GM12878 (cell line): Measurements from ENCODE around the gene ARSA. TPM values are rescaled to one million over a fixed set of nuclear protein-coding genes. Genes with fewer than 3 reads are reported as not detected.

Experiments
- ATAC-seq: fragments of 200-7000 bp; cut with Tn5 transposase; 3 replicates; pipeline ENCODE4 v1.9.1; 2020; ENCODE audit warnings: mild to moderate bottlenecking, moderate library complexity
- BruUV-seq: library from RNA; stranded (reverse); fragments of 400-500 nt; replicated peaks from 2 replicates; lab custom pipeline; 2021; lab: Mats Ljungman, UMichigan
- CTCF ChIA-PET: fragments of 300-600 bp; sonication (Branson Sonifier 250); formaldehyde crosslinking; extraction: SDS; loops from one replicate; lab custom pipeline; 2021; ENCODE audit warnings: inconsistent platforms; lab: Yijun Ruan, JAX
- POLR2A ChIA-PET: fragments of 350-600 bp; formaldehyde crosslinking; extraction: SDS; loops from one replicate; lab custom pipeline; 2021; ENCODE audit warnings: inconsistent platforms; lab: Charles Lee
- RAD21 ChIA-PET: fragments of 300-600 bp; sonication (Branson Sonifier 250); formaldehyde crosslinking; loops from one replicate; lab custom pipeline; 2023; ENCODE audit warnings: antibody characterized with exemption; ENCODE audit not compliant: unreplicated experiment; lab: Charles Lee
- SMC1A ChIA-PET: fragments of 300-600 bp; sonication (Branson Sonifier 250); formaldehyde crosslinking; loops from one replicate; lab custom pipeline; 2023; ENCODE audit not compliant: unreplicated experiment, uncharacterized antibody; lab: Charles Lee
- DNase-seq: peaks from one replicate; pipeline ENCODE4 v3.0.0-alpha.2; 2011; ENCODE audit warnings: low read depth, low spot score
- FAIRE-seq: peaks from 3 replicates; lab custom pipeline; 2011; peaks lifted over from hg19 to GRCh38; lab: Jason Lieb, UNC
- H2AFZ ChIP-seq: 2 replicates; pipeline ENCODE4 v1.6.0; 2011; ENCODE audit warnings: low read depth, low read length, control low read depth; ENCODE audit not compliant: control insufficient read depth
- H3K27ac ChIP-seq: 2 replicates; pipeline ENCODE4 v1.5.1; 2011; ENCODE audit warnings: control low read depth; ENCODE audit not compliant: control insufficient read depth, insufficient read depth
- H3K27me3 ChIP-seq, 2 experiments: replicated peaks in 1 of 2; 2 replicates each; pipeline versions ENCODE4 v1.6.0 to v1.6.1; 2011; ENCODE audit warnings: low read length in 1 of 2; ENCODE audit not compliant: control insufficient read depth in 2 of 2, insufficient read depth in 2 of 2
- H3K36me3 ChIP-seq, 2 experiments: 2 replicates each; pipeline ENCODE4 v1.5.1; 2011; ENCODE audit warnings: low read length in 1 of 2; ENCODE audit not compliant: control insufficient read depth in 2 of 2, insufficient read depth in 2 of 2
- H3K4me1 ChIP-seq: 2 replicates; pipeline ENCODE4 v1.6.1; 2011; ENCODE audit warnings: mild to moderate bottlenecking, low read length, moderate library complexity, mixed read lengths; ENCODE audit not compliant: control insufficient read depth, insufficient read depth
- H3K4me2 ChIP-seq: 2 replicates; pipeline ENCODE4 v1.6.0; 2011; ENCODE audit warnings: control low read depth; ENCODE audit not compliant: control insufficient read depth, insufficient read depth
- H3K4me3 ChIP-seq: fragments of 200-600 bp; sonication (generic); 2 replicates; pipeline ENCODE4 v1.5.1; 2016
- H3K79me2 ChIP-seq: 2 replicates; pipeline ENCODE4 v1.6.0; 2011; ENCODE audit warnings: low read length; ENCODE audit not compliant: control insufficient read depth, insufficient read depth
- H3K9ac ChIP-seq: 2 replicates; pipeline ENCODE4 v1.8.0; 2011; ENCODE audit warnings: low read length, control low read depth, mixed read lengths; ENCODE audit not compliant: control insufficient read depth, insufficient read depth
- H3K9me3 ChIP-seq: replicated peaks from 3 replicates; pipeline ENCODE4 v1.5.1; 2011; ENCODE audit warnings: mild to moderate bottlenecking, low read length; ENCODE audit not compliant: control insufficient read depth, insufficient read depth
- H4K20me1 ChIP-seq: 2 replicates; pipeline ENCODE4 v1.6.0; 2011; ENCODE audit not compliant: control insufficient read depth, insufficient read depth
- ESRRA ChIP-seq: IDR thresholded peaks from 2 replicates; pipeline ENCODE4 v1.6.1; 2012; ENCODE audit warnings: mild to moderate bottlenecking, low read length, improper control_type of control experiment
- IKZF1 ChIP-seq: fragments of 450-650 bp; conservative IDR thresholded peaks from 2 replicates; pipeline ENCODE4 v1.6.1; 2017; ENCODE audit warnings: antibody characterized with exemption, mild to moderate bottlenecking
- PAX5 ChIP-seq: IDR thresholded peaks from 2 replicates; pipeline ENCODE4 v1.6.1; 2011; ENCODE audit warnings: low read depth, low read length, borderline replicate concordance
- SMAD1 ChIP-seq: fragments of 450-650 bp; IDR thresholded peaks from 2 replicates; pipeline ENCODE4 v1.6.1; 2018; ENCODE audit warnings: mild to moderate bottlenecking, low read depth; ENCODE audit not compliant: partially characterized antibody
- SMC3 ChIP-seq: IDR thresholded peaks from 2 replicates; pipeline ENCODE4 v1.6.1; 2011; ENCODE audit warnings: low read length, improper control_type of control experiment, borderline replicate concordance
- WGBS: methylation state at CpG from one replicate; pipeline ENCODE4 v1.1.6; 2016; ENCODE audit warnings: low lambda C conversion rate; ENCODE audit not compliant: insufficient replicate concordance, insufficient coverage; ENCODE audit errors: missing lambda C conversion rate; 5-methylcytosine and 5-hydroxymethylcytosine counted together
- in situ Hi-C: fragments of 300-500 bp; cut with MboI; formaldehyde crosslinking; loops from 9 replicates; pipeline ENCODE4 v1.14.3; 2018; ENCODE audit warnings: mixed read lengths
- intact Hi-C: fragments of 100-400 bp; cut with micrococcal nuclease; formaldehyde crosslinking; loops from one replicate; pipeline ENCODE4 v1.14.2; 2022; ENCODE audit not compliant: unreplicated experiment
- polyA plus RNA-seq, 11 experiments: library from polyadenylated mRNA; depleted of rRNA in 4 of 11; unstranded in 6 of 11; stranded (reverse) in 5 of 11; fragments of >200 nt; fragmentation: Nextera tagmentation in 4 of 11; fragmentation: Illumina TruSeq in 1 of 11; extraction: Ambion mirVana in 4 of 11; extraction: Trizol in 1 of 11; gene quantifications; 1 replicate in 1 of 11; 2 replicates in 10 of 11; pipeline versions ENCODE4 v1.2.1 to v1.2.3, GENCODE V29; 2011 to 2016; ENCODE audit warnings: inconsistent platforms in 2 of 11, missing spikeins in 2 of 11, low read depth in 1 of 11
- total RNA-seq, 4 experiments: library from RNA; depleted of rRNA in 3 of 4; stranded (reverse); fragments of >200 nt in 3 of 4; fragmentation: Illumina TruSeq in 1 of 4; extraction: Trizol in 1 of 4; gene quantifications; 2 replicates each; pipeline versions ENCODE4 v1.2.1 to v1.2.3, GENCODE V29; 2013 to 2021
- TF ChIP-seq, protein P1 (sequence below): IDR thresholded peaks from 2 replicates; pipeline ENCODE4 v1.6.1; 2012; ENCODE audit warnings: low read depth, low read length, improper control_type of control experiment
- TF ChIP-seq, protein P2 (sequence below): IDR thresholded peaks from 2 replicates; pipeline ENCODE4 v1.6.1; 2012; ENCODE audit warnings: mild to moderate bottlenecking, low read depth, low read length
- TF ChIP-seq, protein P3 (sequence below): fragments of 450-650 bp; IDR thresholded peaks from 2 replicates; pipeline ENCODE4 v1.6.1; 2017; ENCODE audit warnings: borderline replicate concordance

ARSA gene
- total and polyA plus RNA-seq, 10 of the 15 experiments (the other 5 are each of a cell fraction or from before 2014, with no cell fraction given) = 0.39 to 26.3 (median 9.8) TPM

DNA sequence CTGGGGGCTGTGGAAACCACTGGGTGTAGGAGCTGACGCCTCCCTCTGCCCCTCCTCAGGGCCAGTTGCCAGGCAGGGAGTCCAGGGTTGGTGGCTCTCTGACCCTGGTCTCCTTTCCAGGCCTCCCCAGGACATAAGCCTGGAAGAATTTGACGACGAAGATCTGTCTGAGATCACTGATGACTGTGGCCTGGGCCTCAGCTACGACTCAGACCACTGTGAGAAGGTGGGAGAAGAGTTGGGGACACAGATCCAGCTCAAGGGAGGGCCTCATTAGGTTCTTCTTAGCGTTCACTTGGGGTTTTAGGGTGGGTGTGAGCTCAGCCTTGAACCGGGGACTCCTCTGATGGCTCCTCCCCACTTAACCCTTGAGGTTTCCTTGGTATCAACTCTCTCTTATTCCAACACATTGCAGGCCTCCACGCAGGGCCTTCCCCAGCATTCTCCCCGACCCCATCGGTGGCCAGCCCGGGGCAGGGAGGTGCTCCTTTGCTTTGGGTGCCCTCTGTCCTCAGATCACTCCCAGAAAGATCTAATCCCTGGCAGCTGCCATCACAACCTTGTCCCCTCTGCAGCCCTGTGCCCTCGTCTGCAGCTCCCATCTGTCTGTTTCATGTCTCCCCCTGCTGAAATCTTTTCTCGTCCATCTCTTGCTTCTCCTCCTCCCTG, 26.1 kb downstream of the ARSA start (continued):
- TF ChIP-seq SMAD1 = no peak

DNA sequence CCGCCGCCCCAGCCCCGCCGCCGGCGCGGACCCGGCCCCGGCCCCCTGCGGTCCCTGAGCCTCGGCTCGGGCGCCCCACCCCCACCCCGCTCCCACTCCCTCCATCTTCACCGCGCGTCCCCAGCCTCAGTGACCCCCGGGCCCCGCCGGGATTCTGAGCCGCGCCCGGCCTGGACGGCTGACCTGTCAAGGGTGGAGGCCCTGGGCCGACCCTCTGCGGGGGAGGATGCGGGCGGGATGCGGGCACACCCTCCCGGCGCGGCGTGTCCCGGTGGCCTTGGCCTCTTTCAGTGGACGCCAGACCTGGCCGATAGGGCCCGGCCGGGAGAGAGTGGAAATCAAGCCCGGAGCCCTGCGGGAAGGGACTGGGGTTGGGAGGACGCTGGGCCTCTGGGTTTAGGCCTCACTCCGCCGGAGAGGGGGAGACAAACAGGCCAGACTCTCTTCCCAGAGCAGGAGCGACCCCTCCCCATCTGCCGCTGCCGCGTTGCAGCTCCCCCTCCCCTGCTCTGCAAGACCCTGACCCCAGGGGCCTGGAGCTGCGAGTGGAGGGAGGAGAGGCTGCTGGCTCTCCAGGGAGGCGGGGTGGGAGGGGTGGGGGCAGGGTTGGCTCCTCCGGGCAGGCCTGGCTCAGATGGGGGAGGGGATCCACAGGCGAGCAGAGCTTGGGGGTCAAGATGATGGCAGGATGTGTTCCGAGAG, 26.8 kb downstream of the ARSA start:
- Histone ChIP-seq H3K4me1 (no peaks in the 10 kb centered on the region), H3K79me2 (no peaks in the 10 kb centered on the region), H3K27ac (no peak overlapping the region), H2AFZ (no peak overlapping the region), H3K27me3 (peaks cover 5 to 6% of the 10 kb centered on the region in 2 experiments; a peak in 3 of 4 replicates), H3K4me2 (0 out of 2 replicates have a peak overlapping the region, but pooled peaks have one; percentile 22), H4K20me1 (no peaks in the 10 kb centered on the region), H3K9ac (no peak overlapping the region), H3K9me3 (no peaks in the 10 kb centered on the region), H3K36me3 (no peaks in the 10 kb centered on the region), H3K4me3 (no peak overlapping the region)
- RAD21 ChIA-PET = interaction anchor here (1.0 kb wide), 1 partner anchor 20 kb away, joined by 3 read pairs; no protein-coding TSS in a partner anchor
- WGBS = 18% methylated on average over 30 of the region's 52 CpGs
- TF ChIP-seq SMC3 (no peak), PAX5 (no peak), SMAD1 (no peak), IKZF1 (no peak), ESRRA (no peak)
- TF ChIP-seq, protein P1, sequence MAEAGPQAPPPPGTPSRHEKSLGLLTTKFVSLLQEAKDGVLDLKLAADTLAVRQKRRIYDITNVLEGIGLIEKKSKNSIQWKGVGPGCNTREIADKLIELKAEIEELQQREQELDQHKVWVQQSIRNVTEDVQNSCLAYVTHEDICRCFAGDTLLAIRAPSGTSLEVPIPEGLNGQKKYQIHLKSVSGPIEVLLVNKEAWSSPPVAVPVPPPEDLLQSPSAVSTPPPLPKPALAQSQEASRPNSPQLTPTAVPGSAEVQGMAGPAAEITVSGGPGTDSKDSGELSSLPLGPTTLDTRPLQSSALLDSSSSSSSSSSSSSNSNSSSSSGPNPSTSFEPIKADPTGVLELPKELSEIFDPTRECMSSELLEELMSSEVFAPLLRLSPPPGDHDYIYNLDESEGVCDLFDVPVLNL = no peak
- TF ChIP-seq, protein P2, sequence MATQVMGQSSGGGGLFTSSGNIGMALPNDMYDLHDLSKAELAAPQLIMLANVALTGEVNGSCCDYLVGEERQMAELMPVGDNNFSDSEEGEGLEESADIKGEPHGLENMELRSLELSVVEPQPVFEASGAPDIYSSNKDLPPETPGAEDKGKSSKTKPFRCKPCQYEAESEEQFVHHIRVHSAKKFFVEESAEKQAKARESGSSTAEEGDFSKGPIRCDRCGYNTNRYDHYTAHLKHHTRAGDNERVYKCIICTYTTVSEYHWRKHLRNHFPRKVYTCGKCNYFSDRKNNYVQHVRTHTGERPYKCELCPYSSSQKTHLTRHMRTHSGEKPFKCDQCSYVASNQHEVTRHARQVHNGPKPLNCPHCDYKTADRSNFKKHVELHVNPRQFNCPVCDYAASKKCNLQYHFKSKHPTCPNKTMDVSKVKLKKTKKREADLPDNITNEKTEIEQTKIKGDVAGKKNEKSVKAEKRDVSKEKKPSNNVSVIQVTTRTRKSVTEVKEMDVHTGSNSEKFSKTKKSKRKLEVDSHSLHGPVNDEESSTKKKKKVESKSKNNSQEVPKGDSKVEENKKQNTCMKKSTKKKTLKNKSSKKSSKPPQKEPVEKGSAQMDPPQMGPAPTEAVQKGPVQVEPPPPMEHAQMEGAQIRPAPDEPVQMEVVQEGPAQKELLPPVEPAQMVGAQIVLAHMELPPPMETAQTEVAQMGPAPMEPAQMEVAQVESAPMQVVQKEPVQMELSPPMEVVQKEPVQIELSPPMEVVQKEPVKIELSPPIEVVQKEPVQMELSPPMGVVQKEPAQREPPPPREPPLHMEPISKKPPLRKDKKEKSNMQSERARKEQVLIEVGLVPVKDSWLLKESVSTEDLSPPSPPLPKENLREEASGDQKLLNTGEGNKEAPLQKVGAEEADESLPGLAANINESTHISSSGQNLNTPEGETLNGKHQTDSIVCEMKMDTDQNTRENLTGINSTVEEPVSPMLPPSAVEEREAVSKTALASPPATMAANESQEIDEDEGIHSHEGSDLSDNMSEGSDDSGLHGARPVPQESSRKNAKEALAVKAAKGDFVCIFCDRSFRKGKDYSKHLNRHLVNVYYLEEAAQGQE = no peak
- TF ChIP-seq, protein P3, sequence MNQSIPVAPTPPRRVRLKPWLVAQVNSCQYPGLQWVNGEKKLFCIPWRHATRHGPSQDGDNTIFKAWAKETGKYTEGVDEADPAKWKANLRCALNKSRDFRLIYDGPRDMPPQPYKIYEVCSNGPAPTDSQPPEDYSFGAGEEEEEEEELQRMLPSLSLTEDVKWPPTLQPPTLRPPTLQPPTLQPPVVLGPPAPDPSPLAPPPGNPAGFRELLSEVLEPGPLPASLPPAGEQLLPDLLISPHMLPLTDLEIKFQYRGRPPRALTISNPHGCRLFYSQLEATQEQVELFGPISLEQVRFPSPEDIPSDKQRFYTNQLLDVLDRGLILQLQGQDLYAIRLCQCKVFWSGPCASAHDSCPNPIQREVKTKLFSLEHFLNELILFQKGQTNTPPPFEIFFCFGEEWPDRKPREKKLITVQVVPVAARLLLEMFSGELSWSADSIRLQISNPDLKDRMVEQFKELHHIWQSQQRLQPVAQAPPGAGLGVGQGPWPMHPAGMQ = no peak
- CTCF ChIA-PET = no interaction called here
- SMC1A ChIA-PET = no interaction called here
- FAIRE-seq = no peak
- in situ Hi-C loops (no loop called here), intact Hi-C loops (no loop called here)
- no peak for ATAC-seq
- BruUV-seq = no TSS peak
- POLR2A ChIA-PET = no interaction called here
- DNase-seq = no peak
